Medulla oblongata (tissue), 1 donor: ENCODE data around the gene RHOA.

ENCODE experiments used
- DNase-seq: peaks from one replicate; pipeline ENCODE4 v3.0.0-alpha.2; 2015; ENCODE audit errors: extremely low spot score

The RHOA gene

DNA sequence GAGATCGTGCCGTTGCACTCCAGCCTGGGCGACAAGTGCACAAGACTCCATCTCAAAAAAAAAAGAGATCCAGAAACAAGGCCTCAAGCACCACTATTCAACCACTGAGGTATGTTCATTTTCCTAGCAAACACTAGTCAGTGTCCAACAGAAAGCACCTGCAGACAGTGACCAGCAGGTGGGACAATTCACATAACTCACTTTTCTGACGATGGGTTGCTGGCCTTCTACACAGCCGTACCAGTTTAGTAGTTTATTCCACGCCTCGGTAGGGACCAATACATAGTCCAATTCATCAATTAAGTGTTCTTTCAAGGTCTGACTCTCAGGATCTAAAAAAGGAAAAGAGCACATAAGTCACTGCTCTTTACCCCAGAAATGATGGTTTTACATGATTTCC lies 84.3 kb downstream of the RHOA start:
- no peak for DNase-seq

DNA sequence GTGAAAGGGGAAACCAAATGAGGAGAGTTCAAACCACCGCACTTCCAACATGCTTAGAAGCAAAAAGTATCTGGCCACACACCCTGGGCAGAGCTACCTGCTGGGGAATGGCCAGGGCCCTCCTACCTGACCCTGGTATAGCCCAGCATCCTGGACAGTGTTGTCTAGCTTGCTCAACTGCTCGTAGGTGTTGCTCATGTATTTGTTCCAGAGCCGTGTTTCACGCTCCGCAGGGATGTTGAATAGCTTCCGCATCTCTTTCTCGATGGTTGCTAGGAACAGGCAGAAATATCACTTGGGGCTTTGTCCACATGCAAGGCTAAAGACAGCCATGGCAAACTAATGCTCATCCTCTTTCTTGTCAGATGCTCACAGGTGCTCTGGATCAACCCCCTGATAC lies 87.0 kb downstream of the RHOA start:
- no peak for DNase-seq

DNA sequence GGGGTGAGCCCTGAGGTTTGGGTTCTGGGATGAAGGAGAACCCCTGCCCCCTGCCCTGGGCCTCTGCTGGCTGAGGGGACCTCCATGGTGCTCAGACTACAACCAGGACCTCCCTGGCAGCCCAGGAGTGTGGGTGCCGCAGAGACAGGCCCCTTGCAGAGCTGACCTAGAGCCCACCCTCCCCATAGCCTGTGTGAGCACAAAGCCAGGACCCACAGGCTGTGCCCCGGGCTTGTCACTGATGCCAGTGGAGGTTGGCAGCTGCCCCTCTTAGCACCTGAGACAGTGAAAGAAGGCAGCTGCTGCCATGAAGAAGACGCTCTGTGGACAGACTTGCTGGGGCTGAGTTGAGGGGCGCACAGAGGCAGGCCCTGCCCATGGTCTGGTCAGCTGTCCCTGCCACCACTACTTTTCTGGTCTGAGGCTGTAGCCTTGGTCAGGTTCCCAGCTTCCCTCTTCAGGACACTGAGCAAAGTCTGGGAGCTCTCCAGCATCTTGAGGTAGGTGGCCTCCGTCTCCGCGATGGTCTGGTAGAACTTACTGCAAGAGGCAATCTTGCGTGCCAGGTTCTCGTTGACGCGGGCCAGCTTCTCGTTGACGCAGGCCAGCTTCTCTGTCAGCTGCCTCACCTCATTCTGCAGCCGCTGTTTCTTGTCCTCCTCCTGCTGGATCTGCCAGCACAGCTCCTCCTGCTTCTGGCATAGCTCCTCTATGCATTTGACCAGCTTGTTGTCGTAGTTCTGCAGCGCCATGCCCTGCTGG lies 94.9 kb downstream of the RHOA start:
- peak; percentile 30 for DNase-seq

DNA sequence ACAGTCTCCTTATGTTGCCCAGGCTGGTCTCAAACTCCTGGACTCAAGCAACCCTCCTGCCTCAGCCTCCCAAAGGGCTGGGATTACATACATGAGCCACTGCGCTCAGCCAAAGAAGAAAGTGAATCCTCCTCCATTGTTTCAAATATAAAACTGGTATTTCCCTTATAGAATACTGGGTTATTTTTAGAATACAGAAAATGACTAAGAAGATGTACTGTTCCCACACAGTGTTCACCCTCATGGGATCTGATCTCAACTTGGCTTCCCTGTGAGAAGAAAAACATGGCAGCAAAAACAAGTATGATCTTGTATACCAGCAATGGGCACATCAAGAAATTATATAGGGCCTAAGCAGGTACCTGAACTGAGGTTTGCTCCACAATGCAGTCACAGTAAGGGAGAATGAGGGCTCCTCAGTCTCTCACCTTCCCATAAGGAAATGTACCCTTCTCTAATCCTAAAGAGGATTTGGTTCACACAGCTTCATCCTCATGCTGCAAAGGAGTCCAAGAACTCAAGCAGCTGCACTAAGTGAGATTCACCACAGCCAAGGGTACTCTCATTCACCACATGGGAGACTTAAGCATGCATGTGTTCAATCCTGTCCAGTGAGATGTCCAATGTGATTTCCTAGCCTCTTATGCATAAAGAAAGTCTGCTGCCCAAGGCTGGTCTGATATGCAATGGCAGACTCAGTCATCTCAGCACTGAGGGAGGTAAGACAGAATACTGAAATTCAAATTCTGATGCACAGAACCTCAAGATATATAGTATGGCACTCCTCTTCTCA lies 97.7 kb downstream of the RHOA start:
- no peak for DNase-seq

DNA sequence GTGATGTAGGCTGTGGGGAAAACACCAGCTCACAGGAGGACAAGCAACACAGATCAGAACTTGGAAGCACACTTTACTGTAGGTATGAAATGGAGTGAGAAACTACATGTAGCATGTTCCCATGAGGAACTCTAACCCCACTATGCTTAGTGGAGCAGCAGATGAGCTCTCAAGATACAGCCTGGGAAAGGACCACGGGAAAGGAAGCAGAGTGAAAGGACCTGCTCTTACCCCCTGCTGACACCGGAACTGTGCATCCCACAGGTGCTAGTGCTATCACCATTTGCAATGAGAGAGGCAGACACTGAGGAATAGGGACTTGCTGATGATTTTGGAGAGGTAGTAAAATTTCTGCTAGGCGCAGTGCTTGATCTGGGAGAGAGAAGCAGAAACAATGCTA lies 100.5 kb downstream of the RHOA start:
- DNase-seq, result no peak

DNA sequence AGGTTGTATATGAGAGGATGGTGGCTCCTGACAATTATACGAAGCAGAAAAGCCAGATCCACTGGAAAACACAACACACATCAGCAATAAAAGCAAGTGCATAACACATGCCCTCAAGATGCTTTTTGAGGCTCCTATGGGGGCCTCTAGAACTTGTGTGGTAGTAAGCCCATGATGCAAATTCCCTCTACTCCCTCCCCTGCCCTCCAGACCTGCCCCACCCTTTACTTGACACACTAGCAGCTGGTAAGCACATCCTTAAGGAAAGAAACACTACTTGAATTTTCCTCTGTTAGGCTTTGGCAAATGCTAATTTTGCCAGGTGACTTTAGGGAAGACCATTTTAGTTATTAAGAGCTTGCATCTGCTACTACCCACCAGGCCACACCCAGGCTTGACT lies 101.1 kb downstream of the RHOA start:
- no peak for DNase-seq
